ENCODE data around the gene NPVF. TPM values are rescaled to one million over a fixed set of nuclear protein-coding genes. Genes with fewer than 3 reads are reported as not detected.

The NPVF gene
- total RNA-seq, 1 experiment from 2014 or later, result not detected

GRCh38 chr7:25254604-25255003 is 26.3 kb upstream of the NPVF start:
- H3K27ac ChIP-seq (ENCODE audit: insufficient read length, low read depth, low read length), result no peak overlapping the region
- H3K9ac ChIP-seq (ENCODE audit: extremely low read depth, insufficient read length, low read length), result no peak overlapping the region
- H3K14ac ChIP-seq (ENCODE audit: insufficient read depth, low read length), result no peak overlapping the region
- no peak overlapping the region for H2BK12ac ChIP-seq (ENCODE audit: insufficient read length, low read depth, low read length)
- H3K4me2 ChIP-seq (ENCODE audit: insufficient read depth, insufficient read length, low read length), result no peak overlapping the region
- no peaks in the 10 kb centered on the region for H3K36me3 Mint-ChIP-seq (ENCODE audit: insufficient read depth in 1 of 3, low read depth in 3 of 3)
- H3K18ac ChIP-seq (ENCODE audit: insufficient read length, low read depth, low read length), result no peak overlapping the region
- no peak for TF ChIP-seq CTCF (conservative IDR thresholded peaks at IDR 0.05)
- no peak overlapping the region for H2AK5ac ChIP-seq (ENCODE audit: insufficient read length, low read length)
- H3T11ph ChIP-seq (ENCODE audit: low read length), result no peak overlapping the region
- no peaks in the 10 kb centered on the region; a peak in 1 of 5 replicates for H3K9me3 Mint-ChIP-seq
- H2BK5ac ChIP-seq (ENCODE audit: insufficient read length, low read length), result no peak overlapping the region
- no peaks in the 10 kb centered on the region for H3K79me1 ChIP-seq (ENCODE audit: insufficient read depth, low read depth, low read length, poor library complexity, severe bottlenecking)
- DNase-seq, result no peak
- no peak overlapping the region for H2BK15ac ChIP-seq (ENCODE audit: low read depth, low read length)
- H3K4me1 ChIP-seq (ENCODE audit: insufficient read depth, low read length), result no peaks in the 10 kb centered on the region
- H3K27ac Mint-ChIP-seq, result no peak overlapping the region
- no peaks in the 10 kb centered on the region for H3K79me2 ChIP-seq (ENCODE audit: insufficient read depth, low read length)
- no peak overlapping the region for H3K23ac ChIP-seq (ENCODE audit: insufficient read length, low read depth, low read length)
- H2AFZ ChIP-seq (ENCODE audit: low read length), result no peak overlapping the region
- peaks cover 14% of the 10 kb centered on the region for H3K27me3 Mint-ChIP-seq (ENCODE audit: low read depth)
- H2BK120ac ChIP-seq (ENCODE audit: low read depth, low read length, poor library complexity, severe bottlenecking), result no peak overlapping the region
- H4K20me1 ChIP-seq (ENCODE audit: control insufficient read depth, insufficient read depth, insufficient read length), result no peaks in the 10 kb centered on the region
- H4K5ac ChIP-seq (ENCODE audit: insufficient read length, low read depth, low read length), result no peak overlapping the region
- WGBS (ENCODE audit: extremely low coverage, insufficient read length, low lambda C conversion rate), result no CpG with 5 or more reads among the region's 3 CpGs
- H3K56ac ChIP-seq (ENCODE audit: insufficient read length, low read depth, low read length), result no peak overlapping the region
- no peaks in the 10 kb centered on the region for H3K9me3 ChIP-seq (ENCODE audit: control insufficient read depth, low read depth, low read length)
- H4K8ac ChIP-seq (replicated peaks; ENCODE audit: insufficient read length, low read depth, low read length), result no peak overlapping the region
- H3K4me1 Mint-ChIP-seq, result peaks cover 0 to 5% of the 10 kb centered on the region in 2 experiments; a peak in 2 of 4 replicates
- H3K27me3 ChIP-seq (ENCODE audit: insufficient read depth, low read length), result no peaks in the 10 kb centered on the region
- H3K4me3 Mint-ChIP-seq, result no peak overlapping the region
- H2BK20ac ChIP-seq (ENCODE audit: low read depth, low read length, poor library complexity, severe bottlenecking), result no peak overlapping the region
- H4K91ac ChIP-seq (ENCODE audit: insufficient read length, low read depth, low read length), result no peak overlapping the region
- H3K23me2 ChIP-seq (ENCODE audit: insufficient read length, low read depth, low read length, poor library complexity, severe bottlenecking), result no peaks in the 10 kb centered on the region
- H3K4ac ChIP-seq (ENCODE audit: low read depth, low read length), result no peak overlapping the region
